IMR-90 (cell line): ENCODE results near the gene HAUS3. TPM values are rescaled to one million over a fixed set of nuclear protein-coding genes. Genes with fewer than 3 reads are reported as not detected.

ENCODE experiments used
- ATAC-seq: fragments of 200-7000 bp; cut with Tn5 transposase; 2 replicates; pipeline ENCODE4 v1.9.1; 2020; ENCODE audit warnings: low read depth, mild to moderate bottlenecking, moderate library complexity
- BruUV-seq: library from RNA; stranded (reverse); fragments of 400-500 nt; replicated peaks from 2 replicates; lab custom pipeline; 2021; lab: Mats Ljungman, UMichigan
- CTCF ChIA-PET: fragments of 300-600 bp; formaldehyde crosslinking; extraction: SDS; loops from one replicate; lab custom pipeline; 2021; ENCODE audit warnings: antibody characterized with exemption; lab: Yijun Ruan, JAX
- POLR2A ChIA-PET: fragments of 300-600 bp; sonication (Branson Sonifier 250); formaldehyde crosslinking; loops from one replicate; lab custom pipeline; 2022; ENCODE audit warnings: antibody characterized with exemption; ENCODE audit not compliant: unreplicated experiment; lab: Charles Lee
- DNase-seq: peaks from one replicate; pipeline ENCODE4 v3.0.0; 2013
- H2AFZ ChIP-seq: replicated peaks from 2 replicates; pipeline ENCODE3; 2013; ENCODE audit warnings: low read length, mild to moderate bottlenecking; ENCODE audit not compliant: poor library complexity
- H2AK5ac ChIP-seq: 2 replicates; pipeline ENCODE4 v1.6.1; 2013; ENCODE audit warnings: low read depth, low read length, inconsistent platforms
- H2AK9ac ChIP-seq: replicated peaks from 2 replicates; pipeline ENCODE3; 2013; ENCODE audit warnings: mild to moderate bottlenecking, low read depth, low read length, moderate library complexity; ENCODE audit not compliant: poor library complexity
- H2BK120ac ChIP-seq: 2 replicates; pipeline ENCODE4 v1.6.1; 2013; ENCODE audit warnings: low read depth, low read length, inconsistent platforms
- H2BK15ac ChIP-seq: 3 replicates; pipeline ENCODE4 v1.6.1; 2013; ENCODE audit warnings: low read depth, low read length, inconsistent platforms
- H2BK20ac ChIP-seq: 2 replicates; pipeline ENCODE4 v1.6.1; 2013; ENCODE audit warnings: low read depth, mild to moderate bottlenecking, inconsistent platforms, low read length, moderate library complexity
- H2BK5ac ChIP-seq: 2 replicates; pipeline ENCODE4 v1.6.1; 2013; ENCODE audit warnings: mild to moderate bottlenecking, low read depth, low read length, inconsistent platforms; ENCODE audit not compliant: poor library complexity, severe bottlenecking
- H3K14ac ChIP-seq: replicated peaks from 2 replicates; pipeline ENCODE4 v1.6.1; 2013; ENCODE audit warnings: low read depth, low read length, inconsistent platforms
- H3K18ac ChIP-seq: 2 replicates; pipeline ENCODE4 v1.6.1; 2013; ENCODE audit warnings: low read depth, low read length, control low read depth
- H3K23ac ChIP-seq: 2 replicates; pipeline ENCODE4 v1.6.1; 2013; ENCODE audit warnings: low read depth, low read length, inconsistent platforms
- H3K27ac ChIP-seq: 2 replicates; pipeline ENCODE4 v1.5.1; 2013; ENCODE audit warnings: mild to moderate bottlenecking, control low read depth, low read length; ENCODE audit not compliant: insufficient read depth
- H3K27me3 ChIP-seq: 2 replicates; pipeline ENCODE4 v1.6.1; 2013; ENCODE audit warnings: low read length; ENCODE audit not compliant: control insufficient read depth, insufficient read depth
- H3K36me3 ChIP-seq: 2 replicates; pipeline ENCODE4 v1.6.1; 2013; ENCODE audit warnings: low read length, mixed read lengths; ENCODE audit not compliant: control insufficient read depth, insufficient read depth
- H3K4ac ChIP-seq: 2 replicates; pipeline ENCODE4 v1.6.1; 2013; ENCODE audit warnings: low read depth, low read length, inconsistent platforms
- H3K4me1 ChIP-seq: 2 replicates; pipeline ENCODE4 v1.6.1; 2013; ENCODE audit warnings: low read length, mixed read lengths; ENCODE audit not compliant: control insufficient read depth, insufficient read depth
- H3K4me2 ChIP-seq: 2 replicates; pipeline ENCODE4 v1.6.1; 2013; ENCODE audit warnings: low read depth, mild to moderate bottlenecking, control low read depth, low read length, moderate library complexity
- H3K4me3 ChIP-seq: 2 replicates; pipeline ENCODE4 v1.5.1; 2013; ENCODE audit warnings: low read depth, mild to moderate bottlenecking, control low read depth, low read length, moderate library complexity; ENCODE audit not compliant: insufficient read depth
- H3K56ac ChIP-seq: 2 replicates; pipeline ENCODE4 v1.6.1; 2013; ENCODE audit warnings: low read length, inconsistent platforms; ENCODE audit not compliant: insufficient read depth; ENCODE audit errors: extremely low read depth
- H3K79me1 ChIP-seq, 2 experiments: 2 replicates each; pipeline ENCODE4 v1.6.1; 2013; ENCODE audit warnings: low read length in 2 of 2, inconsistent platforms in 1 of 2, low read depth in 1 of 2
- H3K9ac ChIP-seq: 2 replicates; pipeline ENCODE4 v1.6.1; 2013; ENCODE audit warnings: low read depth, low read length, control low read depth
- H3K9me1 ChIP-seq: 2 replicates; pipeline ENCODE4 v1.6.1; 2013; ENCODE audit warnings: low read length, inconsistent platforms; ENCODE audit not compliant: insufficient read depth
- H3K9me3 ChIP-seq: 2 replicates; pipeline ENCODE4 v1.6.1; 2013; ENCODE audit warnings: low read length; ENCODE audit not compliant: control insufficient read depth, insufficient read depth
- H4K20me1 ChIP-seq: 2 replicates; pipeline ENCODE4 v1.6.1; 2013; ENCODE audit warnings: low read length, inconsistent platforms; ENCODE audit not compliant: insufficient read depth
- H4K5ac ChIP-seq: 2 replicates; pipeline ENCODE4 v1.6.1; 2013; ENCODE audit warnings: mild to moderate bottlenecking, low read depth, low read length, control low read depth
- H4K8ac ChIP-seq, 2 experiments: 2 replicates each; pipeline ENCODE4 v1.6.1; 2013; ENCODE audit warnings: low read depth in 2 of 2, low read length in 2 of 2, control low read depth in 1 of 2, inconsistent platforms in 1 of 2
- H4K91ac ChIP-seq: 2 replicates; pipeline ENCODE4 v1.6.1; 2013; ENCODE audit warnings: low read depth, low read length, inconsistent platforms; ENCODE audit not compliant: insufficient read depth
- BHLHE40 ChIP-seq: fragments of 150-350 bp; IDR thresholded peaks from 2 replicates; pipeline ENCODE4 v1.6.1; 2016; ENCODE audit warnings: mild to moderate bottlenecking, low read depth, low read length
- CEBPB ChIP-seq: IDR thresholded peaks from 2 replicates; pipeline ENCODE4 v1.6.1; 2012; ENCODE audit warnings: low read depth, low read length, improper control_type of control experiment
- CHD1 ChIP-seq: IDR thresholded peaks from 2 replicates; pipeline ENCODE4 v1.6.1; 2012; ENCODE audit warnings: low read depth, low read length, improper control_type of control experiment
- ELK1 ChIP-seq: fragments of 150-350 bp; IDR thresholded peaks from 2 replicates; pipeline ENCODE4 v1.6.1; 2016; ENCODE audit warnings: low read depth, mild to moderate bottlenecking, low read length, moderate library complexity, borderline replicate concordance
- FOS ChIP-seq: fragments of 150-350 bp; IDR thresholded peaks from 2 replicates; pipeline ENCODE4 v1.6.1; 2016; ENCODE audit warnings: low read depth, low read length
- MAFK ChIP-seq: IDR thresholded peaks from 2 replicates; pipeline ENCODE4 v1.6.1; 2012; ENCODE audit warnings: low read depth, low read length, improper control_type of control experiment
- MAZ ChIP-seq: IDR thresholded peaks from 2 replicates; pipeline ENCODE4 v1.6.1; 2012; ENCODE audit warnings: low read depth, mild to moderate bottlenecking, low read length, improper control_type of control experiment, moderate library complexity, borderline replicate concordance
- MXI1 ChIP-seq: IDR thresholded peaks from 2 replicates; pipeline ENCODE4 v1.6.1; 2012; ENCODE audit warnings: low read depth, mild to moderate bottlenecking, low read length, moderate library complexity, borderline replicate concordance
- NFE2L2 ChIP-seq: fragments of 150-350 bp; IDR thresholded peaks from 2 replicates; pipeline ENCODE4 v1.6.1; 2016; ENCODE audit warnings: low read depth, mild to moderate bottlenecking, low read length
- POLR2A ChIP-seq: IDR thresholded peaks from 2 replicates; pipeline ENCODE4 v1.6.1; 2012; ENCODE audit warnings: mild to moderate bottlenecking, low read depth, low read length
- RAD21 ChIP-seq: IDR thresholded peaks from 2 replicates; pipeline ENCODE4 v1.6.1; 2012; ENCODE audit warnings: low read length, improper control_type of control experiment
- RCOR1 ChIP-seq: IDR thresholded peaks from 2 replicates; pipeline ENCODE4 v1.6.1; 2012; ENCODE audit warnings: mild to moderate bottlenecking, low read length, improper control_type of control experiment; ENCODE audit not compliant: insufficient replicate concordance
- SMC3 ChIP-seq: fragments of 150-350 bp; IDR thresholded peaks from 2 replicates; pipeline ENCODE4 v1.6.1; 2016; ENCODE audit warnings: low read depth, mild to moderate bottlenecking, antibody characterized with exemption, low read length, moderate library complexity
- USF2 ChIP-seq: fragments of 150-350 bp; IDR thresholded peaks from 2 replicates; pipeline ENCODE4 v1.6.1; 2017; ENCODE audit warnings: mild to moderate bottlenecking, antibody characterized with exemption, low read length, low read depth
- WGBS, 2 experiments: methylation state at CpG; one replicate each; pipeline versions ENCODE4 v1.1.5 to v1.1.7; 2013; ENCODE audit warnings: missing lambda C conversion rate in 2 of 2; ENCODE audit not compliant: insufficient read length in 1 of 2; ENCODE audit errors: extremely low coverage in 2 of 2; 5-methylcytosine and 5-hydroxymethylcytosine counted together
- dilution Hi-C: fragments of 300-500 bp; cut with HindIII; formaldehyde crosslinking; loops from one replicate; pipeline ENCODE4 v1.14.3; 2018; ENCODE audit warnings: low sequenced_read_pairs; ENCODE audit not compliant: unreplicated experiment
- in situ Hi-C: fragments of 300-500 bp; cut with MboI; formaldehyde crosslinking; loops from 3 replicates; pipeline ENCODE4 v1.14.3; 2019; ENCODE audit warnings: low sequenced_read_pairs, inconsistent platforms, mixed read lengths
- intact Hi-C: fragments of 100-400 bp; cut with micrococcal nuclease; formaldehyde crosslinking; loops from 2 replicates; pipeline ENCODE4 v1.10.0; 2022
- polyA plus RNA-seq, 3 experiments: library from polyadenylated mRNA; depleted of rRNA; stranded (reverse); fragments of >200 nt; gene quantifications; 2 replicates each; pipeline ENCODE4 v1.2.3, GENCODE V29; 2012; ENCODE audit warnings: low replicate concordance in 1 of 3
- total RNA-seq: library from RNA; depleted of rRNA; stranded (reverse); fragments of >200 nt; gene quantifications from 2 replicates; pipeline ENCODE4 v1.2.3, GENCODE V29; 2012

Gene HAUS3
- total and polyA plus RNA-seq, 2 of the 4 experiments (the other 2 are of a cell fraction), result 4.3 to 4.8 TPM

- POLR2A ChIA-PET, result no interaction called here
Observed at GRCh38 chr4:2222838-2223237, 19.1 kb downstream of the HAUS3 start.

More at GRCh38 chr4:2222838-2223237, 19.1 kb downstream of the HAUS3 start:
- no peak overlapping the region for H3K4me3 ChIP-seq
- no peak overlapping the region for H4K91ac ChIP-seq
- H3K36me3 ChIP-seq, result peaks cover 2% of the 10 kb centered on the region; the same call in 1 of the 2 replicates
- in situ Hi-C loops (no loop called here), dilution Hi-C loops (no loop called here), intact Hi-C loops (loop anchor here (5.0 kb wide), 1 partner anchor 219 kb away; no protein-coding TSS in a partner anchor)
- no peak overlapping the region for H3K4me2 ChIP-seq
- no peak overlapping the region for H2AFZ ChIP-seq
- no peak overlapping the region for H3K56ac ChIP-seq
- no peak overlapping the region for H2BK5ac ChIP-seq
- no peak overlapping the region for H3K27ac ChIP-seq
- BruUV-seq, result no TSS peak
- H3K9me1 ChIP-seq, result no peaks in the 10 kb centered on the region
- no peak overlapping the region for H2BK120ac ChIP-seq
- no peaks in the 10 kb centered on the region for H3K9me3 ChIP-seq
- no peaks in the 10 kb centered on the region; a peak in 1 of 4 replicates for H3K79me1 ChIP-seq
- H3K14ac ChIP-seq, result no peak overlapping the region
- CTCF ChIA-PET, result no interaction called here
- H3K18ac ChIP-seq, result no peak overlapping the region
- H2AK9ac ChIP-seq, result no peak overlapping the region
- H3K4ac ChIP-seq, result no peak overlapping the region
- no peak overlapping the region for H2BK20ac ChIP-seq
- H3K23ac ChIP-seq, result no peak overlapping the region
- WGBS, 2 experiments, result no CpG with 5 or more reads among the region's 2 CpGs
- H4K5ac ChIP-seq, result no peak overlapping the region
- no peak overlapping the region for H2AK5ac ChIP-seq
- ATAC-seq, result no peak
- no peak for DNase-seq
- no peak for TF ChIP-seq CHD1
- no peak for TF ChIP-seq MAFK
- TF ChIP-seq MXI1, result no peak
- no peak for TF ChIP-seq RAD21
- TF ChIP-seq NFE2L2, result no peak
- TF ChIP-seq FOS, result no peak
- no peak for TF ChIP-seq USF2
- TF ChIP-seq ELK1, result no peak
- no peak for TF ChIP-seq MAZ
- no peak for TF ChIP-seq BHLHE40
- no peak for TF ChIP-seq CEBPB
- no peak for TF ChIP-seq POLR2A
- TF ChIP-seq RCOR1, result no peak
- TF ChIP-seq SMC3, result no peak
- H4K20me1 ChIP-seq, result peaks cover 11% of the 10 kb centered on the region
- no peak overlapping the region for H3K9ac ChIP-seq
- H4K8ac ChIP-seq, result no peak overlapping the region
- peaks cover 3% of the 10 kb centered on the region; the same call in 1 of the 2 replicates for H3K4me1 ChIP-seq
- no peaks in the 10 kb centered on the region for H3K27me3 ChIP-seq
- H2BK15ac ChIP-seq, result no peak overlapping the region
